ENCODE measurements around the gene SPEN.
"Not testable (repeated sequence)": the region's sequence is repeated elsewhere in the genome, so short reads cannot be mapped to it uniquely, and the experiment has no call there.

Gene SPEN

GRCh38 chr1:15834406-15835204, 12.9 kb upstream of the SPEN start:
- H3K4me3 ChIP-seq (ENCODE audit: low read depth, low read length) = peak overlapping the region; percentile 78

DNA sequence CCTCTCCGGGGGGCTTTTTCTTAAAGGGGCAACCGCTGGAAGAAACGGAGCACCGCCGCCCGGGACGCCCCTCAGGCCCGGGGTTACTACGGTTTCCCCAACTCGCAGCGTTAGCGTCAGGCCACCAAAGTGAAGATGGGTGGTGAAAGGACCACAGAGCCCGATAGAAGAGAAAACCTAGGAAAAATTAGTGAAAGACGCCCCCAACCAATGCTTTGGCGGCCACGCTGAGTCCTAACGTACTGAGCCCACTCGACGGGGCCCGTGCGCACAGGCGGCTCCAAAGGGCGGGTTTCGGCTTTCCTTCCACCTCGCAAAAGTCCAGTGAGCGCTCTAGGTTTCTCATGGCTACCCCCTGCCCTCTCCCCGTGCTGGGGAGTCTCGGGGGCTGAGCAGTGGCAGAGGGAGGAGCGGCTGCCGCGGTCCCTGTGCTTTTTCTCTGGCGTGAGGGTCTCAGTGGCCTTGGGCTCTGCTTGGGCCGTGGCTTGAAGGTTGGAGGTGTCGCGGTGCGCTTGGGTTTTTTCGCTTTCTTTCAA, 12.2 kb upstream of the SPEN start:
- peak overlapping the region; percentile 78 for H3K4me3 ChIP-seq (ENCODE audit: low read depth, low read length)

GRCh38 chr1:15835741-15836510, 11.6 kb upstream of the SPEN start:
- H3K4me3 ChIP-seq (ENCODE audit: low read depth, low read length) = peak overlapping the region; percentile 78

DNA sequence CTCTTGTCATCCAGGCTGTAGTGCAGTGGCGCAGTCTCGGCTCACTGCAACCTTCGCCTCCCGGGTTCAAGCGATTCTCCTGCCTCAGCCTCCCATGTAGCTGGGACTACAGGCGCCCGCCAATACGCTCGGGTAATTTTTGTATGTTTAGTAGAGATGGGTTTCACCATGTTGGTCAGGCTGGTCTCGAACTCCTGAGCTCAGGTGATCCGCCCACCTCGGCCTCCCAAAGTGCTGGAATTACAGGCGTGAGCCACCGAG, 11.1 kb upstream of the SPEN start:
- H3K4me3 ChIP-seq (ENCODE audit: low read depth, low read length) = not testable (repeated sequence)

GRCh38 chr1:15836772-15837669, 10.5 kb upstream of the SPEN start:
- no peak overlapping the region for H3K4me3 ChIP-seq (ENCODE audit: low read depth, low read length)

DNA sequence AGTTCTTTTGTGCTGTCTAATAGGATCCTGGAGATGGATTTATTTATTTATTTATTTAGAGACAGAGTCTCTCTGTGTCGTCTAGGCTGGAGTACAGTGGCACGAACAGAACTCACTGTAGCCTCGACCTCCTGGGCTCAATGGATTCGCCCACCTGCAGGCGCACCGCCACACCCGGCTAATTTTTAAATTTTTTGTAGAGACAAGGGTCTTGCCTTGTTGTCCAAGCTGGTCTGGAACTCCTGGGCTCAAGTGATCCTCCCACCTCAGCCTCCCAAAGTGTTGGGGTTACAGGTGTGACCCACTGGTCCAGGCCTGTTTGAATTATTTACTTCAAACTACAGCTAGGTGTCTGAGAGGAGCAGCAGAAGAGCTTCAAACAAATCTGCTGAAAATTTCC, 9.6 kb upstream of the SPEN start:
- H3K4me3 ChIP-seq (ENCODE audit: low read depth, low read length) = no peak overlapping the region

- H3K4me3 ChIP-seq (ENCODE audit: low read depth, low read length) = no peak overlapping the region
Observed at GRCh38 chr1:15838721-15839120, 8.8 kb upstream of the SPEN start.

DNA sequence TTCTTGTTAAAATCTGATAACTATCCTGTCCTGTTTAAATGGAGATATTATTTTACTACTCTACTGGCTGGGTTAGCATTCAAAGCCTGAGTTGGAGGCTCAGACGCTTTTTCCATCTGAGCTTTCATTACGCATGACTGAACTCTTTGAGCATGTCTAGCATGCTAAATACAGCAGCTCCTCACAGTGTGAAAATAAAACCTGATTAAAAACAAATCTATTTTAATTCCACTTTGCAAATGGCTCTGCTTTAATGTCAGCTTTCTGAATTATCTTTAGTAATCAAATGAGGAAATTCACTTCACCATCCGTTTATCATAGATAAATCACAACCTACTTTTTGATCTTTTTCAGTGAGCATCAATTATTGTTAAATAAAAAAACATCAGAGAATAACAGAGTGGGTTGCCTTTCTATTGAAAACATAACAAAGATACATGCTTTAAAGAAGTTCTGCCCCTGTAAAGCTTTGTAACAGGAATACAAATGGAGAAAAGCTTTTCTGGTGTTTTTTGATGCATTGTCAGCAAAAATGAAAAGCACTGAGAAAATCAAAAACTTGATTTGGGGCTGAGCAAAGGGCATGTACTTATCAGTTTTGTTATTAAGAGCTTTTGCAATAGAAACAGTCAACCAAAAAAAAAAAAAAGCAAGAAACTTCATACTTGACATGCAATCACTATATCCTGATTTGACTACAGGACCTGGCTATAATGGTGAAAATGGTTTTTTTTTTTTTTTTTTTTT, 3.5 kb upstream of the SPEN start:
- H3K4me3 ChIP-seq (ENCODE audit: low read depth, low read length) = no peak overlapping the region

- not testable (repeated sequence) for H3K4me3 ChIP-seq (ENCODE audit: low read depth, low read length)
Observed at GRCh38 chr1:15846056-15846455, 1.5 kb upstream of the SPEN start.

- H3K4me3 ChIP-seq (ENCODE audit: low read depth, low read length) = peak overlapping the region; percentile 87
Observed at GRCh38 chr1:15847893-15848142, 311 bp downstream of the SPEN start.

GRCh38 chr1:15848143-15848928, 829 bp downstream of the SPEN start:
- H3K4me3 ChIP-seq (ENCODE audit: low read depth, low read length) = peak overlapping the region; percentile 87

- H3K4me3 ChIP-seq (ENCODE audit: low read depth, low read length) = peak overlapping the region; percentile 87
Observed at GRCh38 chr1:15848929-15849774, 1.6 kb downstream of the SPEN start.

- H3K4me3 ChIP-seq (ENCODE audit: low read depth, low read length) = peak overlapping the region; percentile 87
Observed at GRCh38 chr1:15849775-15850324, 2.3 kb downstream of the SPEN start.

DNA sequence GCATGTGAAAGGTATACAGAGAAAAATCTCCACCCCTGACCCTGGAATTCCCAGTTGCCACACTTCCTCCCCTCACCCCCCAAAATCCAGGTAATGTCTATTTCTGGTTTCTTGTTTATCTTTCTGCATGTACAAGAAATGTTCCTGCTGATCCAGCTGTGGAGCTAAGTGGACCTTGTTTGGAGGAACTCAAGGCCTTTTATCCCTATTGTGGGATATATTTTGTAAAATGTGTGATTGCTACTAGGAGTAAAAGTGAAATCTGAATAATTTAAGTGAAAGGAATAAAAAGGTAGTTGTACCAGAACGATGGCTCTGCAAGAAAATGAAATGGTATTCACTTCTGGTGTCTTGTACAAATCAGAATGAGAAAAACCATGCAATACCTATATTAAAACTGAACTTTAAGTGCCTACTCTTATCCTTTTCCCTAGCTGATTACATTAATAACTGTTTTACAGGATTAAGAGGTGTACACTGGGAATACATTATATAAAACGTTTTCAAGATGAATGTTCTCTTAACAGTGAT, 3.0 kb downstream of the SPEN start:
- no peak overlapping the region for H3K4me3 ChIP-seq (ENCODE audit: low read depth, low read length)

DNA sequence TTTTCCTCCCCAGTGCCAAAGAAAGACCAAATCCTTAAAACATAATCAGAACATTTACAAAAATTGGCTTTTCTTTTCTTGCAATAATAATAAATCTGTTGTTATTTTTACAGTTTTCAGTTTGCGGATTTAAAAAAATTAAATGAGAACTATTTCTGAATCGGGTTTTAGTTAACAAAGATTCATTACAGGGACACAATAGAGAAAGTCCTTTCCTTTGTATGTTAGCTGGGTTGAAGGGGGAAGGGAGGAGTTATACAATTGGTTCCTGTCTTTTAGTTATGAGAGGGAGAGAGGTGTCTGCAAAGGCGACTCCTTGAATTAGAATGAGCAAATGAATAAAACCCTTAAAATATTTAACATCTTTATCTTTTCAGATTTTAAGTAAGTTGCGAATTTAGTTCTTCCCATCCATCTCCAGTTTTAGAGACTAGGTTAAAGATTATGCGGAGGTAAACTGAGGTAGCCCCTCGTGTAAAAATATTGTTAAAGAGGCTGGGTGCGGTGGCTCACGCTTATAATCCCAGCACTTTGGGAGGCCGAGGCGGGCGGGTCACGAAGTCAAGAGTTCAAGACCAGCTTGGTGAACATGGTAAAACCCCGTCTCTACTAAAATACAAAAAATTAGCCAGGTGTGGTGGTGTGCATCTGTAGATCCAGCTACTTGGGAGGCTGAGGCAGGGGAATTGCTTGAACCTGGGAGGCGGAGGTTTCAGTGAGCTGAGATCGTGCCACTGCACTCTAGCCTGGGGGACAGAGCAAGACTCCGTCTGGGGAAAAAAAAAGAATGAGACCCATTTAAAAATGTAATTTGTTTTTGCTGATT, 3.9 kb downstream of the SPEN start:
- H3K4me3 ChIP-seq (ENCODE audit: low read depth, low read length) = no peak overlapping the region

DNA sequence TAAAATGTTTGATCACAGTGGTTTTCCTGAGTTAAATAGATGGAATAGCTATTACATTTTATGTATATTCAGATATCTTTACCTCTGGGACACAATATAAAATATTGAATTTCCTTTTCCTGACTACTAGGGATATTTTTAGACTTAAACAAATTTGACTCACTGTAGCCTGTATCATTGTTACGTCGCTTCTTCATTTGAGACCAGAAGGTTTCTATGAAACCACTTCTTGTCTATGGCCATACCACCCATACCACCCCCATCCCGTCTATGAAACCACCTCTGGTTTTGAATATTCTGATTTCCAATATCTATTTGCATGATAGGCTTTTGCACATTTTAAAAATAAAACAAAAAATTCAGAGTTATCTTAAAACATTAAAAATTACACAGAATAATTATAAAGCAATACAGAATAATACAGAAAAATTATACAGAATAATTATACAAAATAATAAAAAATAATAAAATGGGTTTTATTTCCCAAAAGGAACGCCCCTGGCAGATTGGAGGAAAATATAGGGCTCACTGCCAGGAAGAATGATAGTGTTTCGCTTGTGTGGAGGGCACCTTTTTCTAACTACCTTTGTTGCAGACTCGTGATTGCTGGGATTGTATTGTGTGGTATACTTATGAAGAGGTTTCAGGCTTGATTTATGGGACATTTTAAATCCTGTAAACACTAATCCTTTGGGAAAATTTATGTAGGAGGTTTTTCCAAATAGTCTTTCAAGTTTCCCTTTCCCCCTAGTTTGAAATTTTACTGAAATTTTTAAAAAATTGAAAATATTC, 4.7 kb downstream of the SPEN start:
- H3K4me3 ChIP-seq (ENCODE audit: low read depth, low read length) = no peak overlapping the region

- H3K4me3 ChIP-seq (ENCODE audit: low read depth, low read length) = no peak overlapping the region
Observed at GRCh38 chr1:15852828-15853302, 5.4 kb downstream of the SPEN start.

All from iPS-11a (cell line).